Skeletal muscle satellite cell (primary cell): ENCODE data around the gene PPP2R3B.

Source experiments
- H3K27me3 ChIP-seq: 2 replicates; pipeline ENCODE4 v1.7.0; 2013; ENCODE audit warnings: low read length; ENCODE audit not compliant: control insufficient read depth, insufficient read depth
- H3K36me3 ChIP-seq: 2 replicates; pipeline ENCODE4 v1.7.0; 2013; ENCODE audit warnings: mild to moderate bottlenecking, control low read depth, low read length; ENCODE audit not compliant: insufficient read depth
- H3K4me1 ChIP-seq: 2 replicates; pipeline ENCODE4 v1.7.0; 2013; ENCODE audit warnings: low read length; ENCODE audit not compliant: control insufficient read depth, insufficient read depth
- H3K4me2 ChIP-seq: 2 replicates; pipeline ENCODE4 v1.7.0; 2013; ENCODE audit warnings: mild to moderate bottlenecking, low read length
- H3K4me3 ChIP-seq: 2 replicates; pipeline ENCODE4 v1.7.0; 2013; ENCODE audit warnings: low read length
- H3K9ac ChIP-seq: 2 replicates; pipeline ENCODE4 v1.7.0; 2013; ENCODE audit warnings: mild to moderate bottlenecking, low read depth, low read length, moderate library complexity
- H3K9me3 ChIP-seq: replicated peaks from 2 replicates; pipeline ENCODE4 v1.7.0; 2013; ENCODE audit warnings: mild to moderate bottlenecking, control low read depth, low read length

PPP2R3B gene

GRCh38 chrX:338281-338835 is 48.3 kb downstream of the PPP2R3B start:
- peaks cover 9% of the 10 kb centered on the region for H3K36me3 ChIP-seq

GRCh38 chrX:337331-337831 is 49.3 kb downstream of the PPP2R3B start:
- Histone ChIP-seq H3K9me3 (no peaks in the 10 kb centered on the region), H3K4me3 (no peak overlapping the region), H3K9ac (no peak overlapping the region), H3K36me3 (peaks cover 9% of the 10 kb centered on the region), H3K27me3 (no peaks in the 10 kb centered on the region), H3K4me1 (no peaks in the 10 kb centered on the region), H3K4me2 (no peak overlapping the region)

More at GRCh38 chrX:338281-338835, 48.3 kb downstream of the PPP2R3B start:
- Histone ChIP-seq H3K4me1 (no peaks in the 10 kb centered on the region), H3K9me3 (no peaks in the 10 kb centered on the region), H3K9ac (no peak overlapping the region), H3K4me2 (no peak overlapping the region), H3K27me3 (no peaks in the 10 kb centered on the region), H3K4me3 (no peak overlapping the region)

DNA sequence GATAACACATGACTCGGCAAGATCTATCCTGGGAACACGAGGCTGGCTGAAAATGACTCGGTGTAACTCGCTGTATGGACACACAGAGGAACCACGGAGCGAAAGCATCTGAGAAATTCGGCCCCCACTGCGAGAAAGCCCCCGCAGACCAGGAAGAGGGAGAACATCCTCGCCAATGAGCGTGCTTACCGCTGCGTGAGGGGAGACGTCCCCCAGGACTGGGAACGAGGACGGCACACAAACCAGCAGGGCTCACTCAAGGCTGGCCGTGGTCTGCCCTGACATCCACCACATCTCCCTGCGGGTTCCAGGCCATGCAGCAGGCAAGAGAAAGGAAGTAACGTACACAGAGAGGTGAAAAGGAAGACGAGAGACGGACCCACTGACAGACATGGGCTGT is 50.5 kb downstream of the PPP2R3B start:
- Histone ChIP-seq H3K4me2 (no peak overlapping the region), H3K9me3 (no peaks in the 10 kb centered on the region), H3K27me3 (peaks cover 3% of the 10 kb centered on the region), H3K4me1 (peaks cover 9% of the 10 kb centered on the region), H3K36me3 (peaks cover 9% of the 10 kb centered on the region), H3K9ac (no peak overlapping the region), H3K4me3 (no peak overlapping the region)

DNA sequence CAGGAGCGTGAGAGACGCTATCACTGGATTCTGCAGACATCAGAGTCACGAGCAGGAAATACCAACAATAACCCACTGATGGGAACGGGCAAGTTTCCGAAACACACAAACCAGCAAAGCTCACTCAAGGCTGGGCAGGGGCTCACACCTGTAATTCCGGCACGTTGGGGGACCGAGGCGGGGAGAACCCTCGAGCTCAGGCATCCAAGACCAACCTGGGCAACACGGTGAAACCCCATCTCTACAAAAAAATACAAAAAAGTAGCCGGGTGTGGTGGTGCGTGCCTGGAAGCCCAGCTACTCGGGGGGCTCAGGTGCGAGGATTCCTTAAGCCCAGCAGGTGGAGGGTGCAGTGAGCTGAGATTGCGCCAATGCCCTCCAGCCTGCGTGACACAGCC is 51.0 kb downstream of the PPP2R3B start:
- H3K4me2 ChIP-seq: no peak overlapping the region
- H3K27me3 ChIP-seq: peaks cover 7% of the 10 kb centered on the region
- peaks cover 9% of the 10 kb centered on the region for H3K36me3 ChIP-seq
- no peak overlapping the region for H3K4me3 ChIP-seq
- peaks cover 13% of the 10 kb centered on the region for H3K4me1 ChIP-seq
- H3K9ac ChIP-seq: no peak overlapping the region
- no peaks in the 10 kb centered on the region for H3K9me3 ChIP-seq

GRCh38 chrX:334971-335757 is 51.5 kb downstream of the PPP2R3B start:
- Histone ChIP-seq H3K9ac (no peak overlapping the region), H3K9me3 (no peaks in the 10 kb centered on the region), H3K27me3 (peaks cover 7% of the 10 kb centered on the region), H3K36me3 (peaks cover 9% of the 10 kb centered on the region), H3K4me1 (peaks cover 13% of the 10 kb centered on the region), H3K4me3 (no peak overlapping the region), H3K4me2 (no peak overlapping the region)

- peaks cover 9% of the 10 kb centered on the region for H3K36me3 ChIP-seq
- H3K27me3 ChIP-seq: peaks cover 7% of the 10 kb centered on the region
- H3K9ac ChIP-seq: no peak overlapping the region
- H3K4me2 ChIP-seq: no peak overlapping the region
- H3K4me1 ChIP-seq: peaks cover 13% of the 10 kb centered on the region
- H3K9me3 ChIP-seq: no peaks in the 10 kb centered on the region
- no peak overlapping the region for H3K4me3 ChIP-seq
Observed at GRCh38 chrX:334331-334891, 52.3 kb downstream of the PPP2R3B start.

- H3K4me3 ChIP-seq: no peak overlapping the region
- no peak overlapping the region for H3K4me2 ChIP-seq
- peaks cover 13% of the 10 kb centered on the region for H3K4me1 ChIP-seq
- no peak overlapping the region for H3K9ac ChIP-seq
- no peaks in the 10 kb centered on the region for H3K9me3 ChIP-seq
- H3K27me3 ChIP-seq: peaks cover 7% of the 10 kb centered on the region
- H3K36me3 ChIP-seq: peaks cover 9% of the 10 kb centered on the region
Observed at GRCh38 chrX:333611-334311, 52.9 kb downstream of the PPP2R3B start.

GRCh38 chrX:332916-333610 is 53.6 kb downstream of the PPP2R3B start:
- Histone ChIP-seq H3K36me3 (peaks cover 9% of the 10 kb centered on the region), H3K27me3 (peaks cover 7% of the 10 kb centered on the region), H3K4me2 (no peak overlapping the region), H3K4me1 (peaks cover 13% of the 10 kb centered on the region), H3K9ac (no peak overlapping the region), H3K9me3 (no peaks in the 10 kb centered on the region), H3K4me3 (no peak overlapping the region)

GRCh38 chrX:332496-332860 is 54.2 kb downstream of the PPP2R3B start:
- no peak overlapping the region for H3K4me2 ChIP-seq
- no peak overlapping the region for H3K4me3 ChIP-seq

DNA sequence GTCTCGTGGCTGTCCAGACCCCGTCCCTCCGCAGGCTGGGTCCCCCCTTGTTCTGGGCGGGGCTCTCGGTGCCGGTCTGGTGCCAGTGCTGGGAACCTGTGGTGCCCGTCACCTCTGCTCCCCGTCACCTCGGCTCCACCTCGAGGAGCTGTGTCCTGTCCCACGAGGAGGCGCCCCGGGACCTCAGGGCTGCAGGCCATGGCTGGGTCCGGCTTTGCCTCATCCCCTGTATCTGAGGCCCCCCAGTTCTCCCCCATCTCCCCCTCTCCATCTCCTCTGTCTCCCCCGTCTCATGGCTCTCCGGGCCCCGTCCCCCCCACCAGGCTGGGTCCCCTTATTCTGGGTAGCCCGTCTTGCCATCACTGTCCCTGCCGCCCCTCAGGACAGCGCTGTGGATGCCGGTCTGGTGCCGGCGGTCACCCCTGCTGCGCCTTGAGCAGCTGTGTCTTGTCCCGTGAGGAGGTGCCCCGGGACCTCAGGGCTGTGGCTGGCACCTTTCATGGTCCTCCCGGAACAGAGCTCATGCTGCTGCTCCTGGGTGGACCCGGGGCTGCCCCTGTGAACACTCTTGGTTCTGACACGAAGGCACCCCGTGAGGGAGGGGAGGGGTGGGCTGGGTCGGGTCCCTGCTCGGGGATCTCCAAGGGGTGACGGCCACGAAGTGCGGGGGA is 54.7 kb downstream of the PPP2R3B start:
- Histone ChIP-seq H3K9ac (peak overlapping the region; percentile 1), H3K27me3 (peaks cover 7% of the 10 kb centered on the region), H3K4me2 (peak overlapping the region; percentile 85), H3K9me3 (no peaks in the 10 kb centered on the region), H3K36me3 (peaks cover 4% of the 10 kb centered on the region), H3K4me1 (peaks cover 13% of the 10 kb centered on the region), H3K4me3 (peak overlapping the region; percentile 18)

More at GRCh38 chrX:332496-332860, 54.2 kb downstream of the PPP2R3B start:
- H3K27me3 ChIP-seq: peaks cover 7% of the 10 kb centered on the region
- peaks cover 13% of the 10 kb centered on the region for H3K4me1 ChIP-seq
- H3K36me3 ChIP-seq: peaks cover 4% of the 10 kb centered on the region
- no peak overlapping the region for H3K9ac ChIP-seq
- no peaks in the 10 kb centered on the region for H3K9me3 ChIP-seq
